ENCODE data around the gene SP110. TPM values are rescaled to one million over a fixed set of nuclear protein-coding genes. Genes with fewer than 3 reads are reported as not detected.

SP110 gene
- total RNA-seq, 1 experiment from 2014 or later = 11.0 TPM

GRCh38 chr2:230250231-230250630, 30.4 kb upstream of the SP110 start:
- ChIA-PET CTCF (no interaction called here), POLR2A (ENCODE audit: low non-redundant PET) (no interaction called here)
- BruUV-seq (replicated peaks) = no TSS peak

DNA sequence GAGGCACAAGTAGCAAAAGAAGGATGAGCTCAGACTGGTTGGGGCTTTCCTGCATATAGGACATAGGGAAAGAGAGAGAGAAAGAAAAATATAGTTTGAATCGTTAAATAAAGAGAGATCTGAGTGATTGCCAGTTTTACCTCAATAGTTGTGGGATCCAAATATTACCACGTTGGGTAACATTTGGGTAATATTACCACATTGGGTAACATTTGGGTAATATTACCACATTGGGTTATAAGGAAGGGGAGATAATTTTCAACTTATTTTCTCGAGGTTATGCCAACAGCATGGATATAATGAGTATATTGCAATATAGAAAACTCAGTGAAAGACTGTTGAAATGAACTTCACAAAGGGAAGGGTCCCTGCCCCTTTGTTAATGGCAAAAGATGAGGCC, 26.4 kb upstream of the SP110 start:
- POLR2A ChIA-PET (ENCODE audit: low non-redundant PET) = no interaction called here
- Histone ChIP-seq H3K27me3 (replicated peaks; ENCODE audit: insufficient read depth, low read depth, low read length, poor library complexity) (peaks cover 57% of the 10 kb centered on the region), H3K4me1 (ENCODE audit: insufficient read depth, low read length, poor library complexity, severe bottlenecking) (no peaks in the 10 kb centered on the region), H3K27ac (ENCODE audit: low read depth, low read length, poor library complexity, severe bottlenecking) (no peak overlapping the region), H3K9me3 (ENCODE audit: low read depth, low read length, poor library complexity, severe bottlenecking) (no peaks in the 10 kb centered on the region), H3K36me3 (ENCODE audit: insufficient read depth, low read length, poor library complexity, severe bottlenecking) (no peaks in the 10 kb centered on the region), H3K4me3 (ENCODE audit: low read depth, low read length, poor library complexity, severe bottlenecking) (no peak overlapping the region)
- BruUV-seq (replicated peaks) = no TSS peak
- no peak for DNase-seq (ENCODE audit: low spot score)
- intact Hi-C loops (cut with micrococcal nuclease; ENCODE audit: unreplicated experiment) = no loop called here
- TF ChIP-seq EZH2 (IDR thresholded peaks at IDR 0.05; ENCODE audit: borderline replicate concordance, low read depth, low read length, poor library complexity, severe bottlenecking) (no peak), CTCF (conservative IDR thresholded peaks at IDR 0.05; ENCODE audit: low read depth, low read length) (no peak)
- CTCF ChIA-PET = no interaction called here

More at GRCh38 chr2:230250231-230250630, 30.4 kb upstream of the SP110 start:
- Histone ChIP-seq H3K27ac (ENCODE audit: low read depth, low read length, poor library complexity, severe bottlenecking) (no peak overlapping the region), H3K4me1 (ENCODE audit: insufficient read depth, low read length, poor library complexity, severe bottlenecking) (no peaks in the 10 kb centered on the region), H3K36me3 (ENCODE audit: insufficient read depth, low read length, poor library complexity, severe bottlenecking) (no peaks in the 10 kb centered on the region), H3K9me3 (ENCODE audit: low read depth, low read length, poor library complexity, severe bottlenecking) (no peaks in the 10 kb centered on the region), H3K4me3 (ENCODE audit: low read depth, low read length, poor library complexity, severe bottlenecking) (no peak overlapping the region), H3K27me3 (replicated peaks; ENCODE audit: insufficient read depth, low read depth, low read length, poor library complexity) (peaks cover 44% of the 10 kb centered on the region)
- intact Hi-C loops (cut with micrococcal nuclease; ENCODE audit: unreplicated experiment) = no loop called here
- no peak for DNase-seq (ENCODE audit: low spot score)
- TF ChIP-seq CTCF (conservative IDR thresholded peaks at IDR 0.05; ENCODE audit: low read depth, low read length) = no peak
- no peak for TF ChIP-seq EZH2 (IDR thresholded peaks at IDR 0.05; ENCODE audit: borderline replicate concordance, low read depth, low read length, poor library complexity, severe bottlenecking)

DNA sequence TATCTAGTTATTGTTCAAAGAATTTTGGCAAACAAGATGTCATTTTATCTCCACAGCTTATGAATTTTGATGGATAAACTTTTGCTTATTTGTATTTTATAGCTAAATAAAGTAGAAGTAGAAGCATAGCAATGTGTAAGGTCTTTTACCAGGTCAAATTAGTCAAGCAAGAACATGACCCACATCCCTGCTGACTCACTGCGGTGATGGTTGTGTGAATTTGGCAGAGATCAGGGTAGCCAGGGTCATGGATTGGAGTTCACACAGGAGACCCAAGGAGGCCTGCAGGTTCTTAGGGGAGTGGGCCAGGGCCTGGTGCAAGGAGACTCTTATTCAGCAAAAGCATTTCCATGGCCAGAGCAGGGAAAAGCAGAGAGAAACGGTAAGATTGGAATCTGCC, 24.4 kb upstream of the SP110 start:
- TF ChIP-seq EZH2 (IDR thresholded peaks at IDR 0.05; ENCODE audit: borderline replicate concordance, low read depth, low read length, poor library complexity, severe bottlenecking) = no peak
- no peak for TF ChIP-seq CTCF (conservative IDR thresholded peaks at IDR 0.05; ENCODE audit: low read depth, low read length)
- Histone ChIP-seq H3K4me3 (ENCODE audit: low read depth, low read length, poor library complexity, severe bottlenecking) (no peak overlapping the region), H3K27ac (ENCODE audit: low read depth, low read length, poor library complexity, severe bottlenecking) (no peak overlapping the region), H3K4me1 (ENCODE audit: insufficient read depth, low read length, poor library complexity, severe bottlenecking) (no peaks in the 10 kb centered on the region), H3K36me3 (ENCODE audit: insufficient read depth, low read length, poor library complexity, severe bottlenecking) (no peaks in the 10 kb centered on the region), H3K9me3 (ENCODE audit: low read depth, low read length, poor library complexity, severe bottlenecking) (no peaks in the 10 kb centered on the region), H3K27me3 (replicated peaks; ENCODE audit: insufficient read depth, low read depth, low read length, poor library complexity) (peaks cover 57% of the 10 kb centered on the region)
- CTCF ChIA-PET = no interaction called here
- DNase-seq (ENCODE audit: low spot score) = no peak
- intact Hi-C loops (cut with micrococcal nuclease; ENCODE audit: unreplicated experiment) = no loop called here
- BruUV-seq (replicated peaks) = no TSS peak
- POLR2A ChIA-PET (ENCODE audit: low non-redundant PET) = no interaction called here
